HepG2 (cell line): ENCODE data around the gene MAPK7. TPM values are rescaled to one million over a fixed set of nuclear protein-coding genes. Genes with fewer than 3 reads are reported as not detected.

Experiments
- ATAC-seq: fragments of 200-7000 bp; cut with Tn5 transposase; 3 replicates; pipeline ENCODE4 v1.9.1; 2020; ENCODE audit warnings: mild to moderate bottlenecking, moderate library complexity
- BruUV-seq: library from RNA; stranded (reverse); fragments of 400-500 nt; replicated peaks from 2 replicates; lab custom pipeline; 2021; lab: Mats Ljungman, UMichigan
- CTCF ChIA-PET: fragments of 300-600 bp; formaldehyde crosslinking; extraction: SDS; loops from one replicate; lab custom pipeline; 2021; ENCODE audit warnings: low total read pairs, inconsistent platforms, low intra/inter-chr PET ratio; lab: Yijun Ruan, JAX
- POLR2A ChIA-PET: fragments of 350-600 bp; sonication (Branson Sonifier 250); formaldehyde crosslinking; loops from one replicate; lab custom pipeline; 2020; ENCODE audit warnings: antibody characterized with exemption, inconsistent platforms; lab: Yijun Ruan, JAX
- DNase-seq: peaks from one replicate; pipeline ENCODE4 v3.0.0-alpha.2; 2015; ENCODE audit warnings: low spot score
- FAIRE-seq: peaks from 3 replicates; lab custom pipeline; 2011; peaks lifted over from hg19 to GRCh38; lab: Jason Lieb, UNC
- H2AFZ ChIP-seq: one replicate; pipeline ENCODE4 v1.6.1; 2011; ENCODE audit warnings: low read length, inconsistent platforms
- H3K27ac ChIP-seq: fragments of 300-600 bp; 3 replicates; pipeline ENCODE4 v1.8.0; 2011; ENCODE audit warnings: mixed run types, mild to moderate bottlenecking, mixed read lengths, low read length, inconsistent platforms; ENCODE audit not compliant: insufficient read depth; ENCODE audit errors: extremely low read length
- H3K27me3 ChIP-seq, 2 experiments: fragments of 200-600 bp in 1 of 2; 2 replicates in 1 of 2; 3 replicates in 1 of 2; pipeline versions ENCODE4 v1.6.0 to v1.8.0; 2011; ENCODE audit warnings: low read length in 2 of 2, mild to moderate bottlenecking in 2 of 2, moderate library complexity in 2 of 2, inconsistent platforms in 1 of 2; ENCODE audit not compliant: insufficient read depth in 2 of 2, control insufficient read depth in 1 of 2
- H3K36me3 ChIP-seq, 2 experiments: fragments of 200-600 bp in 1 of 2; replicated peaks in 1 of 2; 2 replicates in 1 of 2; 3 replicates in 1 of 2; pipeline versions ENCODE4 v1.5.1 to v1.8.0; 2011; ENCODE audit warnings: low read length in 2 of 2, inconsistent platforms in 1 of 2; ENCODE audit not compliant: insufficient read depth in 2 of 2, control insufficient read depth in 1 of 2
- H3K4me1 ChIP-seq: 2 replicates; pipeline ENCODE4 v1.5.1; 2012; ENCODE audit warnings: low read length, inconsistent platforms; ENCODE audit not compliant: insufficient read depth
- H3K4me2 ChIP-seq: 2 replicates; pipeline ENCODE4 v1.6.0; 2011; ENCODE audit warnings: low read depth, low read length, inconsistent platforms
- H3K4me3 ChIP-seq, 3 experiments: fragments of 200-600 bp in 1 of 3; sonication (generic), shearing (Covaris generic) in 1 of 3; replicated peaks in 1 of 3; 2 replicates each; pipeline ENCODE4 v1.5.1; 2011 to 2016; ENCODE audit warnings: low read length in 3 of 3, inconsistent platforms in 2 of 3, low read depth in 2 of 3, mild to moderate bottlenecking in 2 of 3, control low read depth in 1 of 3, mixed read lengths in 1 of 3; ENCODE audit not compliant: insufficient read depth in 1 of 3
- H3K79me2 ChIP-seq: one replicate; pipeline ENCODE4 v1.6.1; 2011; ENCODE audit warnings: low read length, inconsistent platforms; ENCODE audit not compliant: insufficient read depth
- H3K9ac ChIP-seq: 2 replicates; pipeline ENCODE4 v1.6.0; 2011; ENCODE audit warnings: mild to moderate bottlenecking, low read depth, low read length, inconsistent platforms; ENCODE audit not compliant: insufficient read depth
- H3K9me3 ChIP-seq: 2 replicates; pipeline ENCODE4 v1.5.1; 2012; ENCODE audit warnings: mild to moderate bottlenecking, low read length
- H4K20me1 ChIP-seq: 2 replicates; pipeline ENCODE4 v1.6.0; 2011; ENCODE audit warnings: inconsistent platforms, mild to moderate bottlenecking, low read length, moderate library complexity; ENCODE audit not compliant: insufficient read depth
- EEA1 ChIP-seq: sonication (generic); formaldehyde crosslinking; IDR thresholded peaks from 2 replicates; pipeline ENCODE4 v1.5.1; 2020; ENCODE audit warnings: mild to moderate bottlenecking, missing genetic modification reagents, borderline replicate concordance
- KLF15 ChIP-seq: sonication (generic); formaldehyde crosslinking; IDR thresholded peaks from 2 replicates; pipeline ENCODE4 v1.8.1; 2023; ENCODE audit warnings: borderline replicate concordance, mild to moderate bottlenecking, inconsistent platforms, missing genetic modification reagents, mixed read lengths
- KLF9 ChIP-seq: IDR thresholded peaks from 2 replicates; pipeline ENCODE4 v1.6.1; 2016; ENCODE audit warnings: low read depth
- NCOA2 ChIP-seq: sonication (generic); formaldehyde crosslinking; IDR thresholded peaks from 2 replicates; pipeline ENCODE4 v1.8.0; 2022; ENCODE audit warnings: inconsistent platforms
- TBX3 ChIP-seq: fragments of 450-650 bp; IDR thresholded peaks from 2 replicates; pipeline ENCODE4 v1.6.1; 2017; ENCODE audit warnings: antibody characterized with exemption, mild to moderate bottlenecking, inconsistent platforms, borderline replicate concordance
- ZNF333 ChIP-seq: sonication (generic); formaldehyde crosslinking; IDR thresholded peaks from 2 replicates; pipeline ENCODE4 v1.4.0; 2020; ENCODE audit warnings: mild to moderate bottlenecking, missing genetic modification reagents, borderline replicate concordance
- ZNF354B ChIP-seq: sonication (generic); formaldehyde crosslinking; IDR thresholded peaks from 2 replicates; pipeline ENCODE4 v1.8.0; 2022; ENCODE audit warnings: mild to moderate bottlenecking, missing genetic modification reagents
- ZNF496 ChIP-seq: sonication (generic); formaldehyde crosslinking; IDR thresholded peaks from 2 replicates; pipeline ENCODE4 v1.8.1; 2023; ENCODE audit warnings: mild to moderate bottlenecking, moderate library complexity, missing genetic modification reagents; ENCODE audit not compliant: insufficient replicate concordance
- ZNF547 ChIP-seq: sonication (generic); formaldehyde crosslinking; IDR thresholded peaks from 2 replicates; pipeline ENCODE4 v1.5.1; 2020; ENCODE audit warnings: mild to moderate bottlenecking, missing genetic modification reagents
- ZNF607 ChIP-seq: sonication (generic); formaldehyde crosslinking; IDR thresholded peaks from 2 replicates; pipeline ENCODE4 v1.5.1; 2020; ENCODE audit warnings: missing genetic modification reagents, mild to moderate bottlenecking, borderline replicate concordance
- ZNF652 ChIP-seq: IDR thresholded peaks from 2 replicates; pipeline ENCODE4 v1.6.1; 2016; ENCODE audit warnings: low read depth, borderline replicate concordance
- WGBS: methylation state at CpG from one replicate; pipeline ENCODE4 v1.1.6; 2017; ENCODE audit warnings: low lambda C conversion rate; 5-methylcytosine and 5-hydroxymethylcytosine counted together
- in situ Hi-C: cut with HindIII; loops from 2 replicates; pipeline ENCODE4 v1.10.0; 2017; ENCODE audit warnings: low pct_unique_long_range_greater_than_20kb; ENCODE audit not compliant: extremely low pct_ligation_motif_present
- intact Hi-C: fragments of 100-400 bp; cut with micrococcal nuclease; formaldehyde crosslinking; loops from one replicate; pipeline ENCODE4 v1.10.0; 2022; ENCODE audit not compliant: unreplicated experiment
- polyA plus RNA-seq, 8 experiments: library from polyadenylated mRNA; depleted of rRNA in 3 of 8; stranded (reverse) in 7 of 8; unstranded in 1 of 8; fragments of >200 nt; fragmentation: Illumina TruSeq in 4 of 8; extraction: Trizol in 4 of 8; gene quantifications; 2 replicates each; pipeline versions ENCODE4 v1.2.1 to v1.2.3, GENCODE V29; 2011 to 2016; ENCODE audit warnings: low read depth in 4 of 8, missing spikeins in 1 of 8, mixed read lengths in 1 of 8; ENCODE audit not compliant: insufficient read depth in 1 of 8
- total RNA-seq, 5 experiments: library from RNA; depleted of rRNA; stranded (reverse); fragments of >200 nt; fragmentation: Illumina TruSeq; extraction: Trizol; gene quantifications; 2 replicates each; pipeline ENCODE4 v1.2.3, GENCODE V29; 2016; ENCODE audit warnings: low read depth in 1 of 5
- TF ChIP-seq, protein P1 (sequence below): sonication (generic); formaldehyde crosslinking; IDR thresholded peaks from 2 replicates; pipeline ENCODE4 v1.4.0; 2020; ENCODE audit warnings: mild to moderate bottlenecking, missing genetic modification reagents
- TF ChIP-seq, protein P2 (sequence below): sonication (generic); formaldehyde crosslinking; IDR thresholded peaks from 2 replicates; pipeline ENCODE4 v1.5.1; 2020; ENCODE audit warnings: mild to moderate bottlenecking, missing genetic modification reagents, borderline replicate concordance
- TF ChIP-seq, protein P3 (sequence below): sonication (generic); formaldehyde crosslinking; IDR thresholded peaks from 2 replicates; pipeline ENCODE4 v1.9.0; 2021; ENCODE audit warnings: missing genetic modification reagents, mild to moderate bottlenecking, borderline replicate concordance

Gene MAPK7
- total and polyA plus RNA-seq, 2 of the 13 experiments (the other 11 are each of a cell fraction or from before 2014, with no cell fraction given) = 2.9 to 5.9 TPM

DNA sequence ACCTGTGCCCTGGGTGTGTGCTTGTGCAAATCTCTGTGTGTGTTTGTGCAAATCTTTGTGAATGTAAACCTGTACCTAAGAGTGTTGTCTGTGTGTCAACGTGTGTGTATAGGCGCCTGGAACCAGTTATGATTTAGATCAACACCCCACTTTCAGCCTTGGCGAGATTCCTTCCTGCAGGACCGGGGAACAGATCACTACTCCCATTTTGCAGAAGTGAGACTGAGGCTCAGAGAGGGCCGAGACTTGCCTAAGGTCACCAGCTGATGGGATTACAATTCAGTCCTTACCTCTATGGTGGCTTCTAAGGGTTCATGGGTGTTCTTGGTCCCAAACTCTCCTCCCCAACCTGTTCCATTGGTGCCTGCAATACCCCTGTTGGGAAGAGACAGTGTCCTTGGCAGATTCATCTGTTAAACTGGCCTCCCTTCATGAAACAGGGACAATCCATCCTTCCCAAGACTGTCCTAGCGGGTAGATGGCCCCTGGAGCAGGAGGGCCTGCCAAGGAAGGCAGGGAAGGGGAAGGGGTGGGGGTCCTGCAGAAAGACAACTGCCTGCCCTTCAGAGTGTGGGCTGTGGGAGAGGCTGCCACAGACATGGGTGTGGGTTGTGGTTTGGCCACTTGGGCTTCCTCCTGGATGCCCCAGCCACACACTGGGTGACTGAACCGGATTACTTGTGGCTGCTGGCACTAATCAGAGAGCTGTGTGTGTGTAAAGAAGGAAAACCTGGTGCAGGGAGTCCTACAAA lies 6.9 kb upstream of the MAPK7 start:
- BruUV-seq = no TSS peak
- H3K79me2 ChIP-seq = no peaks in the 10 kb centered on the region
- in situ Hi-C loops = no loop called here
- no peak overlapping the region for H3K27ac ChIP-seq
- H3K4me2 ChIP-seq = no peak overlapping the region
- H3K4me1 ChIP-seq = peaks cover 45% of the 10 kb centered on the region
- ATAC-seq (no peak), FAIRE-seq (no peak), DNase-seq (no peak)
- H3K9ac ChIP-seq = no peak overlapping the region
- H2AFZ ChIP-seq = no peak overlapping the region
- intact Hi-C loops = no loop called here
- WGBS = 92% methylated on average over 6 of the region's 7 CpGs
- no peaks in the 10 kb centered on the region for H3K9me3 ChIP-seq
- H4K20me1 ChIP-seq = no peaks in the 10 kb centered on the region
- no peaks in the 10 kb centered on the region for H3K27me3 ChIP-seq
- POLR2A ChIA-PET = no interaction called here
- no peaks in the 10 kb centered on the region; a peak in 1 of 5 replicates for H3K36me3 ChIP-seq
- CTCF ChIA-PET = no interaction called here
- no peak overlapping the region for H3K4me3 ChIP-seq
- TF ChIP-seq, protein P1, sequence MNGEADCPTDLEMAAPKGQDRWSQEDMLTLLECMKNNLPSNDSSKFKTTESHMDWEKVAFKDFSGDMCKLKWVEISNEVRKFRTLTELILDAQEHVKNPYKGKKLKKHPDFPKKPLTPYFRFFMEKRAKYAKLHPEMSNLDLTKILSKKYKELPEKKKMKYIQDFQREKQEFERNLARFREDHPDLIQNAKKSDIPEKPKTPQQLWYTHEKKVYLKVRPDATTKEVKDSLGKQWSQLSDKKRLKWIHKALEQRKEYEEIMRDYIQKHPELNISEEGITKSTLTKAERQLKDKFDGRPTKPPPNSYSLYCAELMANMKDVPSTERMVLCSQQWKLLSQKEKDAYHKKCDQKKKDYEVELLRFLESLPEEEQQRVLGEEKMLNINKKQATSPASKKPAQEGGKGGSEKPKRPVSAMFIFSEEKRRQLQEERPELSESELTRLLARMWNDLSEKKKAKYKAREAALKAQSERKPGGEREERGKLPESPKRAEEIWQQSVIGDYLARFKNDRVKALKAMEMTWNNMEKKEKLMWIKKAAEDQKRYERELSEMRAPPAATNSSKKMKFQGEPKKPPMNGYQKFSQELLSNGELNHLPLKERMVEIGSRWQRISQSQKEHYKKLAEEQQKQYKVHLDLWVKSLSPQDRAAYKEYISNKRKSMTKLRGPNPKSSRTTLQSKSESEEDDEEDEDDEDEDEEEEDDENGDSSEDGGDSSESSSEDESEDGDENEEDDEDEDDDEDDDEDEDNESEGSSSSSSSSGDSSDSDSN = no peak
- TF ChIP-seq ZNF652 (CRISPR knock-in tag) = no peak
- TF ChIP-seq ZNF354B (CRISPR knock-in tag) = no peak
- TF ChIP-seq KLF15 (CRISPR knock-in tag) = no peak
- TF ChIP-seq ZNF333 (CRISPR knock-in tag) = no peak
- TF ChIP-seq NCOA2 (CRISPR knock-in tag) = no peak
- TF ChIP-seq, protein P2, sequence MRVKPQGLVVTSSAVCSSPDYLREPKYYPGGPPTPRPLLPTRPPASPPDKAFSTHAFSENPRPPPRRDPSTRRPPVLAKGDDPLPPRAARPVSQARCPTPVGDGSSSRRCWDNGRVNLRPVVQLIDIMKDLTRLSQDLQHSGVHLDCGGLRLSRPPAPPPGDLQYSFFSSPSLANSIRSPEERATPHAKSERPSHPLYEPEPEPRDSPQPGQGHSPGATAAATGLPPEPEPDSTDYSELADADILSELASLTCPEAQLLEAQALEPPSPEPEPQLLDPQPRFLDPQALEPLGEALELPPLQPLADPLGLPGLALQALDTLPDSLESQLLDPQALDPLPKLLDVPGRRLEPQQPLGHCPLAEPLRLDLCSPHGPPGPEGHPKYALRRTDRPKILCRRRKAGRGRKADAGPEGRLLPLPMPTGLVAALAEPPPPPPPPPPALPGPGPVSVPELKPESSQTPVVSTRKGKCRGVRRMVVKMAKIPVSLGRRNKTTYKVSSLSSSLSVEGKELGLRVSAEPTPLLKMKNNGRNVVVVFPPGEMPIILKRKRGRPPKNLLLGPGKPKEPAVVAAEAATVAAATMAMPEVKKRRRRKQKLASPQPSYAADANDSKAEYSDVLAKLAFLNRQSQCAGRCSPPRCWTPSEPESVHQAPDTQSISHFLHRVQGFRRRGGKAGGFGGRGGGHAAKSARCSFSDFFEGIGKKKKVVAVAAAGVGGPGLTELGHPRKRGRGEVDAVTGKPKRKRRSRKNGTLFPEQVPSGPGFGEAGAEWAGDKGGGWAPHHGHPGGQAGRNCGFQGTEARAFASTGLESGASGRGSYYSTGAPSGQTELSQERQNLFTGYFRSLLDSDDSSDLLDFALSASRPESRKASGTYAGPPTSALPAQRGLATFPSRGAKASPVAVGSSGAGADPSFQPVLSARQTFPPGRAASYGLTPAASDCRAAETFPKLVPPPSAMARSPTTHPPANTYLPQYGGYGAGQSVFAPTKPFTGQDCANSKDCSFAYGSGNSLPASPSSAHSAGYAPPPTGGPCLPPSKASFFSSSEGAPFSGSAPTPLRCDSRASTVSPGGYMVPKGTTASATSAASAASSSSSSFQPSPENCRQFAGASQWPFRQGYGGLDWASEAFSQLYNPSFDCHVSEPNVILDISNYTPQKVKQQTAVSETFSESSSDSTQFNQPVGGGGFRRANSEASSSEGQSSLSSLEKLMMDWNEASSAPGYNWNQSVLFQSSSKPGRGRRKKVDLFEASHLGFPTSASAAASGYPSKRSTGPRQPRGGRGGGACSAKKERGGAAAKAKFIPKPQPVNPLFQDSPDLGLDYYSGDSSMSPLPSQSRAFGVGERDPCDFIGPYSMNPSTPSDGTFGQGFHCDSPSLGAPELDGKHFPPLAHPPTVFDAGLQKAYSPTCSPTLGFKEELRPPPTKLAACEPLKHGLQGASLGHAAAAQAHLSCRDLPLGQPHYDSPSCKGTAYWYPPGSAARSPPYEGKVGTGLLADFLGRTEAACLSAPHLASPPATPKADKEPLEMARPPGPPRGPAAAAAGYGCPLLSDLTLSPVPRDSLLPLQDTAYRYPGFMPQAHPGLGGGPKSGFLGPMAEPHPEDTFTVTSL (CRISPR knock-in tag) = no peak
- TF ChIP-seq, protein P3, sequence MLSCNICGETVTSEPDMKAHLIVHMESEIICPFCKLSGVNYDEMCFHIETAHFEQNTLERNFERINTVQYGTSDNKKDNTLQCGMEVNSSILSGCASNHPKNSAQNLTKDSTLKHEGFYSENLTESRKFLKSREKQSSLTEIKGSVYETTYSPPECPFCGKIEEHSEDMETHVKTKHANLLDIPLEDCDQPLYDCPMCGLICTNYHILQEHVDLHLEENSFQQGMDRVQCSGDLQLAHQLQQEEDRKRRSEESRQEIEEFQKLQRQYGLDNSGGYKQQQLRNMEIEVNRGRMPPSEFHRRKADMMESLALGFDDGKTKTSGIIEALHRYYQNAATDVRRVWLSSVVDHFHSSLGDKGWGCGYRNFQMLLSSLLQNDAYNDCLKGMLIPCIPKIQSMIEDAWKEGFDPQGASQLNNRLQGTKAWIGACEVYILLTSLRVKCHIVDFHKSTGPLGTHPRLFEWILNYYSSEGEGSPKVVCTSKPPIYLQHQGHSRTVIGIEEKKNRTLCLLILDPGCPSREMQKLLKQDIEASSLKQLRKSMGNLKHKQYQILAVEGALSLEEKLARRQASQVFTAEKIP (CRISPR knock-in tag) = no peak
- TF ChIP-seq ZNF547 (CRISPR knock-in tag) = no peak
- TF ChIP-seq EEA1 = no peak
- TF ChIP-seq TBX3 = no peak
- no peak for TF ChIP-seq KLF9 (CRISPR knock-in tag)
- TF ChIP-seq ZNF607 (CRISPR knock-in tag) = no peak
- TF ChIP-seq ZNF496 (CRISPR knock-in tag) = no peak
